ENCODE measurements around the gene RAB5IF. TPM values are rescaled to one million over a fixed set of nuclear protein-coding genes. Genes with fewer than 3 reads are reported as not detected.

RAB5IF gene
- total RNA-seq (2014; rRNA removed; shearing (Covaris generic)) = 99.0 and 102 TPM in 2 replicates

DNA sequence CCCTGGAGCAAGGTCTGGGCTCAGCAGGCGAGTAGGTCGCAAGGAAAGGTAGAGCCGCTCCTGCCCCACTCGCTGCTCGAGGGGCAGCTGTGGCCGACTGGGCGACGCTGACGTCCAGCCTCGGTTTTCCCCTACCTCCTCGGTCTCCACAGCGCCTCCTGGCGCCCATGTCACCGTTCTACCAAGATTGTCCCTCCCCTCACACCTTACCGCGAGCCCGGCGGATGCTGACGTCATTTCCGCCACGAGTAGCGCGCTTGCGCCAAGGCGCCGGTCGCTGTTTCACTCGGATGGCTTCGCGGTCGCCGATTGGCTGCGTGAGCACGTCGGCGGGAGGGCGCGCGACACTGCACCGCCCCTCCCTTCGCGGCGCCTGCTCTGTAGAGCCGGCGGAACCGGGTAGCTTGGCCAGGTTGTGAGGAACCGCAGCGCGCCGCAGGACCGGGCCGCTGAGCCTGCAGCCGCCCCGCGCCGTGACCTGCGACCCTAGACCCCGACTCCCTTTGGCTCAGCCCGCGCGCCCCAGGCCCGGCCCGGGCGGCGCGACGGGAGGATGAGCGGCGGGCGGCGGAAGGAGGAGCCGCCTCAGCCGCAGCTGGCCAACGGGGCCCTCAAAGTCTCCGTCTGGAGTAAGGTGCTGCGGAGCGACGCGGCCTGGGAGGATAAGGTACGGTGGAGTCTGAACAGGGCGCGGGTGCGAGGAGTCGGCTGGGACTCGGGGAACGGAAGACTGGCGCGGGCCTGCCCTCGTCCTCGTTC is at the start of gene RAB5IF:
Gene RAB5IF (plus strand): TSS at position 381 of the 759 bp plus-strand sequence. CDS start 173 bp downstream, at position 554.

GRCh38 chr20:36573103-36573797 is 32.3 kb upstream of the RAB5IF start, which contains the start of gene TGIF2:
Gene TGIF2, plus strand, starts transcription at chr20:36573597. Its CDS starts 5,178 bp downstream, at chr20:36578775.

DNA sequence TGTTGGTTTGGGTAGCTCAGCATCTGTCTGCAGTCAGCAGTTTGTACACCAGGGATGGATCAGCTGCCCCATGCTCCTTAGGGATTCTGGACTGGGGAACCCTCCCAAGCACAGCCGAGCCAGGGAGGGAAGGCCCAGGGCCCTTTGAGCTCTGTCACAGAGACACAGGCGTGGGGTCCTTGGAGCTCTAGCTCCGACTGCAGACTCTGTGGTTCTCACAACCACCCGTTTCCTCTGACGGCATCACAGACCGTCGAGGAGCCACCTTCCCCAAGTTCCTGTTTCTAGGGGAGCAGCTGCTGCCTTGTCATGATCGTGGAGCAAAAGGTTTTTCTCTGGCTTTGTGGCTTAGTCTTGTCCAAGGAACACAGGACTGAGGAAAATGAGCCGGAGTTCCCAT is 40.4 kb downstream of the RAB5IF start, which contains the start of gene SLA2:
Gene SLA2 (minus strand): TSS at position 199 of the 400 bp plus-strand sequence. CDS start 4,861 bp downstream, outside the sequence.

Small RNA genes lying within 50 kb of the gene (small RNA-seq; reads per million reads assigned to genes)
- not detected for gene RF00017

Other genes with a start within 250 kb of the RAB5IF start
- gene MYL9, start 64.3 kb upstream of the RAB5IF start, total RNA-seq (2014; rRNA removed; shearing (Covaris generic)) = 3.1 and 3.2 TPM in 2 replicates
- 21.0 and 27.7 TPM in 2 replicates for gene TGIF2, start 32.2 kb upstream of the RAB5IF start, total RNA-seq (2014; rRNA removed; shearing (Covaris generic))
- gene SLA2, start 40.4 kb downstream of the RAB5IF start, total RNA-seq (2014; rRNA removed; shearing (Covaris generic)) = 0.08 TPM in 1 of 2 replicates, not detected in the other
- gene NDRG3, start 140.3 kb downstream of the RAB5IF start, total RNA-seq (2014; rRNA removed; shearing (Covaris generic)) = 12.0 and 12.9 TPM in 2 replicates
- 33.7 and 38.7 TPM in 2 replicates for gene DSN1, start 168.0 kb downstream of the RAB5IF start, total RNA-seq (2014; rRNA removed; shearing (Covaris generic))